SK-N-SH treated with all-trans-retinoic acid at 6 μM for 48 hours (cell line): ENCODE data around the gene LRRC14B.

Experiments used
- ARNTL ChIP-seq: fragments of 450-650 bp; formaldehyde crosslinking; IDR thresholded peaks from 2 replicates; pipeline ENCODE4 v1.5.0; 2020; ENCODE audit warnings: low read depth, mild to moderate bottlenecking, moderate library complexity, borderline replicate concordance
- BACH2 ChIP-seq: fragments of 250-450 bp; sonication (Bioruptor Pico); IDR thresholded peaks from 2 replicates; pipeline ENCODE4 v1.9.0; 2021; ENCODE audit warnings: mild to moderate bottlenecking, borderline replicate concordance
- CSRNP3 ChIP-seq: fragments of 250-450 bp; sonication (Bioruptor Pico); IDR thresholded peaks from 2 replicates; pipeline ENCODE4 v1.5.1; 2021; ENCODE audit warnings: mild to moderate bottlenecking, moderate library complexity
- PATZ1 ChIP-seq: fragments of 250-450 bp; sonication (Bioruptor Pico); IDR thresholded peaks from 2 replicates; pipeline ENCODE4 v1.8.0; 2020; ENCODE audit warnings: mild to moderate bottlenecking, moderate library complexity, borderline replicate concordance
- SNAI2 ChIP-seq: fragments of 250-450 bp; sonication (Bioruptor Pico); IDR thresholded peaks from 2 replicates; pipeline ENCODE4 v1.5.0; 2020; ENCODE audit warnings: mild to moderate bottlenecking, moderate library complexity
- ZFP3 ChIP-seq: fragments of 250-450 bp; sonication (Bioruptor Pico); IDR thresholded peaks from 2 replicates; pipeline ENCODE4 v1.5.0; 2020; ENCODE audit warnings: mild to moderate bottlenecking, moderate library complexity
- ZFP30 ChIP-seq: fragments of 450-650 bp; formaldehyde crosslinking; IDR thresholded peaks from 2 replicates; pipeline ENCODE4 v1.5.0; 2022; ENCODE audit warnings: mild to moderate bottlenecking, moderate library complexity
- ZNF565 ChIP-seq: fragments of 450-650 bp; formaldehyde crosslinking; conservative IDR thresholded peaks from 2 replicates; pipeline ENCODE4 v1.5.0; 2020; ENCODE audit warnings: low read depth, mild to moderate bottlenecking, moderate library complexity

GRCh38 chr5:186091-187041 is 4.9 kb upstream of the LRRC14B start:
- TF ChIP-seq ZFP3 (CRISPR knock-in tag) = no peak
- no peak for TF ChIP-seq BACH2
- TF ChIP-seq ARNTL (CRISPR knock-in tag) = no peak
- TF ChIP-seq CSRNP3 (CRISPR knock-in tag) = no peak
- no peak for TF ChIP-seq ZNF565
- no peak for TF ChIP-seq SNAI2
- TF ChIP-seq ZFP30 (CRISPR knock-in tag) = no peak
- TF ChIP-seq PATZ1 (CRISPR knock-in tag) = no peak
